Measurements from ENCODE around the gene ACTA2.
A peak's percentile ranks its signal among the peaks of the same experiment; 100 is the strongest.

ACTA2 gene

DNA sequence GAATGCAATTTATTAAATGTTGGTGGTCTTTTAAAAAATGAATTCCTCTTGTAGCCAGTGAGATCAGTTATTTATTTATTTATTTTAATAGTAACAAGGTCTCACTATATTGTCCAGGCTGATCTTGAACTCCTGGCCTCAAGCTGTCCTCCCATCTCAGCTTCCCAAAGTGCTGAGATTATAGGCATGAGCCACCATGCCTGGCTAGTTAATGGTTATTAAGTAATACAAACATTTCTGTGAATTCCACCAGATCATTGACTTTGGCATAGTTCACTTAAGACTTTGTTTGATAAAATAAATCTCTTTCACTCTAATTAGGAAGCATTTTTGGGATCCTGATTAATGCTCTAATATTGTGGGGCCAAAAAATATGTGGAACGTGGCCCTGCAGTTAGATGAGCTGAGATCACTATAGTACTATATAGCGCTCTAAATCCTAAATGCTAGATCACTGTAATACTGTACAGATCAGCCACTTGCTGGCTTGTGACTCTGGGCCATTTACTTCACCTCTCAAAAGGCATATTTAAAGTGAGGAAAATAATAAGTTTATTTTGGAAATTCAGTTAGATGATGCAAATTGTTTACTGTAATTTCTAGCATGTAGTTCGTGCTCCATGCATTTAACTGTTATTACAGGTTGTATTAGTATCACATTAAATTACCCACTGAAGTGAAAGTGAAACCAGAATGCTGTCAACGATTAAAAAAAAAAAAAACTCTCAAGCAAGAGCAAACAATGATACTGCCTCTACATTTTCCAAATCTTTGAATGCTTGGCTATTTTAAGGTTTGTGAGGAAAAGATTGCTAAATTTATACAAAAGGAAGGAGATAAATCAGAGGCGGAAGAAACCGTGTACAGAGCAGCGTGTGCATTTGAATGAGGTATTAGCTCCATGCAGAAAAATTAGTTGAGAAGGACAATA, 22.1 kb upstream of the ACTA2 start:
- Mint-ChIP-seq H3K27me3 (peaks cover 4% of the 10 kb centered on the region), H3K4me3 (peak overlapping the region; percentile 90), H3K4me1 (peaks cover 29% of the 10 kb centered on the region), H3K27ac (peak overlapping the region; percentile 93), H3K9me3 (no peaks in the 10 kb centered on the region), H3K36me3 (peaks cover 6% of the 10 kb centered on the region)
- CTCF ChIA-PET, result interaction anchor here (1.0 to 1.5 kb wide), 2 partner anchors 17 to 40 kb away, joined by 3 to 5 read pairs; no protein-coding TSS in a partner anchor
- no peak for DNase-seq

DNA sequence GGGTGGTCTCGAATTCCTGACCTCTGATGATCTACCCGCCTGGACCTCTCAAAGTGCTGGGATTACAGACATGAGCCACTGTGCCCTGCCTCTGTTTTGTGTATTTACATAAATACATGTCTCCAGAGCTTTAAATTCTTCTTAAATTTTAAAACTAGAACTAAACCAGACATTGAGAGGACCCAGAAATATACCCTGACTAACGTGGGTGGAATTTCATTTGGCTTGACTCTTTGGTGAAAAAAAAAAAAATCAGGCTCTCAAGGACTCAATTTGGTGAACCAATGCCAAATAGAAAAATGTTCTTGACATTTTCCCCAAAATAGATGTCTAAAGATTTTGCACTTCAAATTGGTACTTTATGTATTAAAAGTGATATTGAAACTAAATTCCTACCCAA, 21.4 kb upstream of the ACTA2 start:
- Mint-ChIP-seq H3K4me3 (no peak overlapping the region), H3K27me3 (peaks cover under 1% of the 10 kb centered on the region), H3K27ac (no peak overlapping the region), H3K9me3 (no peaks in the 10 kb centered on the region), H3K36me3 (peaks cover 6% of the 10 kb centered on the region), H3K4me1 (peaks cover 25% of the 10 kb centered on the region)
- DNase-seq, result no peak
- CTCF ChIA-PET, result interaction anchor here (1.0 kb wide), 1 partner anchor 18 kb away, joined by 3 read pairs; no protein-coding TSS in a partner anchor

DNA sequence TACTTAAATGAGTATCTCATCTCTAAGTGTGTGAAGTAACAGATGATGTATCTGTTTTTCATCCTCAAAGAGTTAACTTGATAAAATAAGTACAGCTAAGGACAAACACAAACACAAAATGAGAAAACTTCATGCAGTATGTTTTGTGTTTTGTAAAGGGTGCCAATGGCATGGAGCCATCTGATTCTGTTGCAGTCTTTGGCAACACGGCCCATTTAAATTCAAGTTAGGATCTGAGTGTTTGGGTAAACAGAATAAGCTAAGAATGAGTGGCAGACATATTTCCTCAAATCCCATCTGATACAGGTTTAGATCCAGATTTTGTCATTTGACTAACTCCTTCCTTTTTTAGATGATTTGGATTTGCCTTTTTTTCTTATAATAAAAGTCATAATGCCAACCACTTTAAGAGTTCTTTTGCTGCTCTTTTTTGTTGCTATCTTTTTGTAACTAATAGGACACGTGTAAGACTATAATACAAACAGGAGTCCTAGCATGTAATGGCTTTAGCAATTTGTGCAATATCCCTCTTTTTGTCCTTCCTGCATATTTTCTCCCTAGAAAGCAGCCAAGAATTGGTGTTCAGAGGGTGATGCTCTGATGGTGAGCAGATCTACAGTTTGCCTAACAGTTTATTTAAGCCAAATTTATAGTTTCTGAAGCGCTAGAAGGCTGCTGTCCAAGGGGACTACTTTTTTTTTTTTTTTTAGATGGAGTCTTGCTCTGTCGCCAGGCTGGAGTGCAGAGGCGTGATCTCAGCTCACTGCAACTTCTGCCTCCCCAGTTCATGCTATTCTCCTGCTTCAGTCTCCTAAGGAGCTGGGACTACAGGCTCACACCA, 18.9 kb upstream of the ACTA2 start:
- Mint-ChIP-seq H3K4me3 (no peak overlapping the region), H3K9me3 (no peaks in the 10 kb centered on the region), H3K27me3 (no peaks in the 10 kb centered on the region), H3K27ac (no peak overlapping the region), H3K36me3 (peaks cover 6% of the 10 kb centered on the region), H3K4me1 (peaks cover 24% of the 10 kb centered on the region)
- no peak for DNase-seq
- CTCF ChIA-PET, result no interaction called here

DNA sequence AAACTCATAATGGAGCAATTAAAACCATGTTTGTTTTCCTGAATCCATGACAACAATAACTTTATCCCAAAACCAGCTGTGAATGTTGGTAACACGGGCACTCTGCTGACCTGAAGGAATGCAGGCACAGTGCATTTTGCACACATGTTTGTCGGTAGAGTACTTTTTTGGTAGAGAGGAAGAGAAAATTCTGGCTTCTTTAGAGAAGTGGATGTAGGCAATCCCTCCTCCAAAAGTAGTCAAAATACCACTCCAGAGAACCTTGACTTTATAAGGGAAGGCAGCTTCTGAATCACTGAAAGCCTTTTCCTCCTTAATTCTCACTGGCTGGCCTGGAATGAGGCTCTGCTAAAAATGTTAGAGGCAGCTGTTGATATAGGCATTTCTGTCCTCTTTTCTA, 15.8 kb upstream of the ACTA2 start:
- H3K9me3 Mint-ChIP-seq, result no peaks in the 10 kb centered on the region
- CTCF ChIA-PET, result interaction anchor here (1.5 kb wide), 1 partner anchor 36 kb away, joined by 3 read pairs; no protein-coding TSS in a partner anchor
- no peak overlapping the region for H3K4me3 Mint-ChIP-seq
- no peaks in the 10 kb centered on the region for H3K27me3 Mint-ChIP-seq
- H3K27ac Mint-ChIP-seq, result no peak overlapping the region
- DNase-seq, result no peak
- peaks cover 1% of the 10 kb centered on the region for H3K36me3 Mint-ChIP-seq
- H3K4me1 Mint-ChIP-seq, result peaks cover 4% of the 10 kb centered on the region

DNA sequence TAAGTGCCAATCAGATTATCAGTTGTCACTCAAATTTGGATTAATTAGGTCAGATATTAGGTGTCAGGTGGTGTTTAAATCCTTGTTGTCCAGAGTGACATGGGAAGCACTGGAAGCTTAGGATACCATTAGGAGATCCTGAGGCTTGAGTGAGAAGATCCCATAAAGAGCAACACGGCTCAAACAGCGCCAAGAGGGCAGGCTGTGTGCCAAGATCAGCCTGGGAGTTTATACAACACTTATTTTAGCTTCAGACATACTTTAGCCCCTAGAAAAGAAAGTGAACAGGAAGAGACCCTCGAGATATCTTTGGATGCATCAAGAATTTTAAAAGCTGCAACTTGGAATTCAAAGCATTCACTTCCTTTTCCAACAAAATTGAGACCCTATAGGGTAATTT, 14.2 kb upstream of the ACTA2 start:
- no peaks in the 10 kb centered on the region for H3K9me3 Mint-ChIP-seq
- H3K27me3 Mint-ChIP-seq, result no peaks in the 10 kb centered on the region
- H3K4me1 Mint-ChIP-seq, result peaks cover 17% of the 10 kb centered on the region
- no peak overlapping the region for H3K4me3 Mint-ChIP-seq
- CTCF ChIA-PET, result interaction anchor here (1.3 kb wide), 1 partner anchor 32 kb away, joined by 3 read pairs; no protein-coding TSS in a partner anchor
- H3K27ac Mint-ChIP-seq, result no peak overlapping the region
- DNase-seq, result no peak
- H3K36me3 Mint-ChIP-seq, result peaks cover 3% of the 10 kb centered on the region

DNA sequence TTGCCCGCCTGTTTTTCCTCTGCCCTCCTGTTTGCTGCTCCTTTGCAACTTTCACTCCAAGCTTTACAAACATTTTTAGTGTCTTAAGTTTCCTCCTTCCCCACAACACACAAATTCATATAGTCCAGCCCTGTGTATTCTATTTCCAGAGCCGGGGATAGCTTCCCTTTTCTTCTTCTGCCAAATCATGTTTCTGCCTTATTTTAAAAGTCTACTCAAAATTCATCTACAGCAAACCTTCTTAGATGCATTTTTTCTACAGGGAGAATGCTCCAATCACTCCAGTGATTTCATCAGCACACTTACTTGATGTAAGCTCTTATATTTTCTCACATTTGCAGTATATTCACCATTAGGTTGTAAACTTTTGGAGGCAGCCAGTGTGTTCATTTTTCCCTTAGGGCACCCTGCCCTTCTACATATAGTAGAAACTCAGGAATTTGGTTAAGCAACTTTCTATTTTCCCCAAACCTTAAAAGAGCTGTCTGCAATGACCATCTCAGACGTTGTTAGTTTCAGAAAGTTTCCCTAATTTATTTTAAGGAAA, 12.4 kb upstream of the ACTA2 start:
- DNase-seq, result no peak

DNA sequence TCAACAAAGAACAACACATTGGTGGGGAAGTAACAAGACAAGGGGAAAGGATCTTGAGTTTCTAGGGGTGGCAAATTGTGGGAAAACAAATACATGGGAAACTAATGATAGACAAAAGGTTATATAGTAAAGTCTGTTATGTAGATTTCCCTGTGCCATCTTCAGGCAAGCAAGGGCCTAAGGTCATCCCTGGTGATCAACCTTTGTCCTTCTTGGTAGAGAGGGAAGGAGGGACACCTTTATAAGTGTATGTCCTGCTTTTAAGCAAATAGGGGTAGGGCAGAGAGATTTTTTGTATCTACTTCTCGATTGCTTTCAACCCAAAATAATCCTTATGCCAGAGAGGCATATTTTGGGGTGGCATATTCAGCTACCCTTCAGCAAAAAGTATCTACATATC, 11.8 kb upstream of the ACTA2 start:
- H3K9me3 Mint-ChIP-seq, result no peaks in the 10 kb centered on the region
- H3K27ac Mint-ChIP-seq, result no peak overlapping the region
- H3K4me1 Mint-ChIP-seq, result peaks cover 31% of the 10 kb centered on the region
- no peak for DNase-seq
- H3K36me3 Mint-ChIP-seq, result peaks cover 3% of the 10 kb centered on the region
- CTCF ChIA-PET, result interaction anchor here (1.0 to 1.9 kb wide), 2 partner anchors 23 to 251 kb away, joined by 4 to 5 read pairs; no protein-coding TSS in a partner anchor
- H3K27me3 Mint-ChIP-seq, result no peaks in the 10 kb centered on the region
- no peak overlapping the region for H3K4me3 Mint-ChIP-seq

More for the DNA sequence above, 12.4 kb upstream of the ACTA2 start:
- H3K27me3 Mint-ChIP-seq, result no peaks in the 10 kb centered on the region
- H3K9me3 Mint-ChIP-seq, result no peaks in the 10 kb centered on the region
- no peak overlapping the region for H3K27ac Mint-ChIP-seq
- peaks cover 31% of the 10 kb centered on the region for H3K4me1 Mint-ChIP-seq
- CTCF ChIA-PET, result interaction anchor here (1.0 to 1.9 kb wide), 2 partner anchors 22 to 250 kb away, joined by 4 to 5 read pairs; no protein-coding TSS in a partner anchor
- H3K36me3 Mint-ChIP-seq, result peaks cover 3% of the 10 kb centered on the region
- no peak overlapping the region for H3K4me3 Mint-ChIP-seq

DNA sequence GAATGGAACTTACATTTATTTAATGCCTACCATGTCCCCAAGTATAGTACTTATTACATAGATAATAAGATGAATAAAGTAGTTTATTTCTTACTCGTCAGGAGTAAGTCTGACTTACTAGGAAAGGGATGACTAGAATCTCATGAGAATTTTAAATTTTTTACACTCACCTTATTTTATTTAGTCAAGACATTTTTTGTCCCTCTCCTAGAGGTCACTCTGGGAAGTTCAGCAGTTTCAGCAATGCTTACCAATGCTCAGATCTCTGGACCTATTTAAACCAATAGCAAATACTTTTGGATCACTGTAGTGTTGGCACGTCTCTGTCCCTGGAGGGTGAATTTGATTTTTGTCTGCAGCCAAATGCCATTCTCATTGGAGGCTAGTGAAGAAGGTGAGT, 10.7 kb upstream of the ACTA2 start:
- no peak overlapping the region for H3K27ac Mint-ChIP-seq
- H3K4me3 Mint-ChIP-seq, result no peak overlapping the region
- CTCF ChIA-PET, result interaction anchor here (1.8 kb wide), 1 partner anchor 28 kb away, joined by 11 read pairs; the partner anchor contains the start of gene FAS

DNA sequence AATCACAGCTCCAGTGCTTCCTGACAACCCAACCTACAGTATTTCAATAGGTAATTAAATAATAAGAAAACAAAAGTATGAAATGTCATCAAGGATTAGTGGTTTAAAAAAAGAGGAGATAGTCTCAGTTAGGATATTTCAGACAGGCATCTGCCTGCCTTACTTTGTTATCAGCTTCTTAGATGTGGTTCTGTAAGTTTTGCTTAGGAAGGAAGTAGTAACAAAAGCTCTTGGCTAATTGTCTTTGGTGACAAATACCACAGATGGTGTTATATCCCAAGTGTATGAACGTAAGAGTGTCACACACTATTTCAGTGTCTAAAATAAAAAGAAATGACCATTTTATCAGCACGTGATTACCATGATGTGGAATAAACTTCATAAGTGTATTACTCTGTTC, 9.8 kb upstream of the ACTA2 start:
- no peak for DNase-seq
- peaks cover 3% of the 10 kb centered on the region for H3K36me3 Mint-ChIP-seq
- H3K4me3 Mint-ChIP-seq, result no peak overlapping the region
- H3K27ac Mint-ChIP-seq, result peak overlapping the region; percentile 75
- peaks cover 31% of the 10 kb centered on the region for H3K4me1 Mint-ChIP-seq
- no peaks in the 10 kb centered on the region for H3K9me3 Mint-ChIP-seq
- CTCF ChIA-PET, result interaction anchor here (0.9 to 1.8 kb wide), 2 partner anchors 25 to 29 kb away, joined by 6 to 11 read pairs; partner anchors contain the start of gene FAS
- no peaks in the 10 kb centered on the region for H3K27me3 Mint-ChIP-seq

More for the DNA sequence above, 10.7 kb upstream of the ACTA2 start:
- Mint-ChIP-seq H3K4me1 (peaks cover 31% of the 10 kb centered on the region), H3K36me3 (peaks cover 3% of the 10 kb centered on the region), H3K9me3 (no peaks in the 10 kb centered on the region), H3K27me3 (no peaks in the 10 kb centered on the region)
- DNase-seq, result no peak

DNA sequence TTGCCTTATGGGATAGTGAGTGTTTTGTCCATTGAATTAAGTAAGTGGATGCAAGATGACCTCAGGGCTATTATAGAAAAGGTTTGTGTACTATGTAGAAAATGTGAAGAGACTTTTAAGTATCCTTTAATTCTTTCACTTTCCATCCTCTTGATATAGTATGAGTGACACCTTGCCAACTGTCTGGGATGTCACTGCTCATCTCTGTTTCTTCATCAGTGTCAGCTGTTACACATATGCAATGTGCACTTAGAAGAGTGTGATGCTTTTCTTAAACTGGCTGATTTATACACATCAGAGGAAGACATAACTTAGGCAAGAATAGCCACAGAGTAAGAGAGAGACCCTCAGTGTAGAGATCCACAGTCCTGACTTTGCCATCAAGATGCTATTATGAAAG, 8.7 kb upstream of the ACTA2 start:
- H3K4me1 Mint-ChIP-seq, result peaks cover 31% of the 10 kb centered on the region
- no peak for DNase-seq
- H3K9me3 Mint-ChIP-seq, result no peaks in the 10 kb centered on the region
- H3K36me3 Mint-ChIP-seq, result peaks cover 3% of the 10 kb centered on the region
- no peaks in the 10 kb centered on the region for H3K27me3 Mint-ChIP-seq
- CTCF ChIA-PET, result interaction anchor here (1.1 to 1.6 kb wide), 2 partner anchors 16 to 26 kb away, joined by 3 to 6 read pairs; no protein-coding TSS in a partner anchor
- no peak overlapping the region for H3K27ac Mint-ChIP-seq
- H3K4me3 Mint-ChIP-seq, result no peak overlapping the region

DNA sequence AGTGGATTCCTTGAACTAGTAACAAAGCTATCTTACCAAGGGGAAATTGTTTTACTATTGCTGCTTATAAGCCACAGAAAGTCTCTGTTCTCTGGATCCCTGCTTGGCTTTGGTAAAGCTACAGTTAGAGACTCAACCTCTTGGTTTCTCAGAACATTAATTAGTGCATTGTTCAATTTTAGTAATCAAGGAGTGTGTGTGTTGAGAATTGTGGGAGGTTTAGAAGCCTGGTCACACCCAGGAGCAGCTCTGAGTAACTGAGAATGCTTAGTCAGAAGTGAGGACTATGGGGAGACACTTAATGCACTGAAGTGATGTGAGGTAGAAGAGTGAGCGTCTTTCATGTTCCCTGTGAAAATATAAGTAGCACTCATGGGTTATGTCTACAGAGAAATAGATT, 8.2 kb upstream of the ACTA2 start:
- CTCF ChIA-PET, result interaction anchor here (1.1 to 1.6 kb wide), 2 partner anchors 16 to 26 kb away, joined by 3 to 6 read pairs; no protein-coding TSS in a partner anchor
- Mint-ChIP-seq H3K36me3 (peaks cover 3% of the 10 kb centered on the region), H3K4me3 (no peak overlapping the region), H3K4me1 (peaks cover 31% of the 10 kb centered on the region), H3K27me3 (no peaks in the 10 kb centered on the region), H3K9me3 (no peaks in the 10 kb centered on the region), H3K27ac (no peak overlapping the region)
- DNase-seq, result no peak

DNA sequence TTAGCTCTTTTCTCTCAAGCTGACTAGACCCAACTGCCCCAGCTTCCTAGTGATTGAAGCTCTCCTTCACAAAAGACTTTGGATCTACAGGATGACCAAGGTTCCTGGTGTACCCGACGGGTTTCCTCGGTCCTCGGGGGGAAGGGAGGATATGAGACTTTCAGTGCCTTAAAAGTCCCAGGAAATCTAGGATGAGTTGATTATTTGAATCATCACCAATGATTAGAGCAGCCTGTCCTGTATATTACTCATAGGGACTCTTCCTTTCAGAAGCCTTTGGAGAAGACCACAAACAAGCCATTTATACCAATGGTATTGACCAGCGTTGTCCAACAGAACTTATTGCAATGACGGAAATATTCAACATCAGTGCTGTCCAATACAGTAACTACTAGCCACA, 6.1 kb upstream of the ACTA2 start:
- CTCF ChIA-PET, result no interaction called here
- Mint-ChIP-seq H3K9me3 (no peaks in the 10 kb centered on the region), H3K4me1 (peaks cover 32% of the 10 kb centered on the region), H3K27me3 (no peaks in the 10 kb centered on the region), H3K27ac (no peak overlapping the region), H3K4me3 (no peak overlapping the region), H3K36me3 (peaks cover 9% of the 10 kb centered on the region)
- DNase-seq, result no peak

DNA sequence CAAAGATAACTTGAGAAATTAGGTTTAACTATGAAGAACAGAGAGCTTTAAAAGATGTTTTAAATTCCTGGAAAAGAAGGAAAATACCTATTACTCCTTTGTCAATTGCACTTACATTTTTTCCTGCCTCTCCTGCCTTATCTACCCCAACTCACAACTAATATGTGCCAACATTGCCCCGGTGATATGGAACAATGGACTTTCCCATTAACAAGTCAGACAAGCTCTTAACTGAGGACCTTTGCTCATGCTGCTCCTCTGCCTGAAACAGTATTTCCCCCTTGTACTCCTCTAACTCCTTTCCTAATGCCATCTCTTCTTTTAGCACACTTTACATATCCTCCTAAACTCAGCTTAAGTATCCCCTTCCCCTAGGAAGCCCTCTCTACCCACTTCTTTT, 4.8 kb upstream of the ACTA2 start:
- H3K9me3 Mint-ChIP-seq, result no peaks in the 10 kb centered on the region
- H3K27me3 Mint-ChIP-seq, result no peaks in the 10 kb centered on the region
- peaks cover 23% of the 10 kb centered on the region for H3K4me1 Mint-ChIP-seq
- CTCF ChIA-PET, result interaction anchor here (1.1 kb wide), 1 partner anchor 272 kb away, joined by 3 read pairs; no protein-coding TSS in a partner anchor
- peaks cover 8% of the 10 kb centered on the region for H3K36me3 Mint-ChIP-seq
- H3K4me3 Mint-ChIP-seq, result no peak overlapping the region
- H3K27ac Mint-ChIP-seq, result no peak overlapping the region
- DNase-seq, result no peak
